HEK293T (cell line): ENCODE results near the gene CCL11.

ENCODE experiments used
- ARNT ChIP-seq: fragments of 450-650 bp; IDR thresholded peaks from 2 replicates; pipeline ENCODE4 v1.6.1; 2017; ENCODE audit warnings: mild to moderate bottlenecking
- BHLHE40 ChIP-seq: fragments of 450-650 bp; IDR thresholded peaks from 2 replicates; pipeline ENCODE4 v1.6.1; 2016; ENCODE audit warnings: mild to moderate bottlenecking, moderate library complexity, borderline replicate concordance
- FOXA1 ChIP-seq: fragments of 450-650 bp; IDR thresholded peaks from 2 replicates; pipeline ENCODE4 v1.6.1; 2016; ENCODE audit warnings: mild to moderate bottlenecking
- FOXK2 ChIP-seq: fragments of 450-650 bp; IDR thresholded peaks from 2 replicates; pipeline ENCODE4 v1.6.1; 2016; ENCODE audit warnings: mild to moderate bottlenecking
- FOXM1 ChIP-seq: fragments of 450-650 bp; IDR thresholded peaks from 2 replicates; pipeline ENCODE4 v1.6.1; 2017; ENCODE audit warnings: mild to moderate bottlenecking, borderline replicate concordance
- LEF1 ChIP-seq: fragments of 450-650 bp; IDR thresholded peaks from 2 replicates; pipeline ENCODE4 v1.6.1; 2017; ENCODE audit warnings: mild to moderate bottlenecking, borderline replicate concordance
- NFRKB ChIP-seq: fragments of 450-650 bp; IDR thresholded peaks from 2 replicates; pipeline ENCODE4 v1.6.1; 2016; ENCODE audit warnings: mild to moderate bottlenecking, moderate library complexity
- TARDBP ChIP-seq: fragments of 450-650 bp; IDR thresholded peaks from 2 replicates; pipeline ENCODE4 v1.6.1; 2016

GRCh38 chr17:34299956-34300577, 14.5 kb downstream of the CCL11 start:
- TF ChIP-seq NFRKB = no peak
- TF ChIP-seq FOXA1 = no peak
- TF ChIP-seq FOXK2 = no peak
- no peak for TF ChIP-seq ARNT
- no peak for TF ChIP-seq TARDBP
- TF ChIP-seq FOXM1 = no peak
- no peak for TF ChIP-seq LEF1
- TF ChIP-seq BHLHE40 = no peak
